Subcutaneous abdominal adipose tissue (tissue), 5 donors: ENCODE results near the gene APC2.

Source experiments
- H3K27ac ChIP-seq: one replicate; pipeline ENCODE4 v1.7.0; 2013; ENCODE audit warnings: low read depth, mild to moderate bottlenecking, inconsistent platforms, low read length, moderate library complexity
- H3K27me3 ChIP-seq, 5 donors: one replicate each; pipeline ENCODE4 v1.7.0; 2013; ENCODE audit warnings: low read length in 5 of 5, inconsistent platforms in 1 of 5; ENCODE audit not compliant: control insufficient read depth in 5 of 5, insufficient read depth in 4 of 5
- H3K36me3 ChIP-seq, 5 donors: one replicate each; pipeline ENCODE4 v1.7.0; 2013; ENCODE audit warnings: low read length in 5 of 5; ENCODE audit not compliant: control insufficient read depth in 5 of 5, insufficient read depth in 5 of 5
- H3K4me1 ChIP-seq, 5 donors: one replicate each; pipeline ENCODE4 v1.7.0; 2013; ENCODE audit warnings: low read length in 5 of 5, mild to moderate bottlenecking in 3 of 5, moderate library complexity in 1 of 5; ENCODE audit not compliant: control insufficient read depth in 5 of 5, insufficient read depth in 5 of 5
- H3K4me3 ChIP-seq, 5 donors: one replicate each; pipeline ENCODE4 v1.7.0; 2013; ENCODE audit warnings: low read length in 5 of 5, low read depth in 1 of 5
- H3K9ac ChIP-seq, 5 donors: one replicate each; pipeline ENCODE4 v1.7.0; 2013; ENCODE audit warnings: low read length in 5 of 5, mild to moderate bottlenecking in 4 of 5, moderate library complexity in 3 of 5
- H3K9me3 ChIP-seq, 5 donors: one replicate each; pipeline ENCODE4 v1.7.0; 2013; ENCODE audit warnings: low read length in 5 of 5; ENCODE audit not compliant: control insufficient read depth in 5 of 5
- donor health status: healthy.
- donor health status: healthy.
- donor health status: healthy.
- donor health status: healthy.
- donor health status: healthy.

APC2 gene

DNA sequence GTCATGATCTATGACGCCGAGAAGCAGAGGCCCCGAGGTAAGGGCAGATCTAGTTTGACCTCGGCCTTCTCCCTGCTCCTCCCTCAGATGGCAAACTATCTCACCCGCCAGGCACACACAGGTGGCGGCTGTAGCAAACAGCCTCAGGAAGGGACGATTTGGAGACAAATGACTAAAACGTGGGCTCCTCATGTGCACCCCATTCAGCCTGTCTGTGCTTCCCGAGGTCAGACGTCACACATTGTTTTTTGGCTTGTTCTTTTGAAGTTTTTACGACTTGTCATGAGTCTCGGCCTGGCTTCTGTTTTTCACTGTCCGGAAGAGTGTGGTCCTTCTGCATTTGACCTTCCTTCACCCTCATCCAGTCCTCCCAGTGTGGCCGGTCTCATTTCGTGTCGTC is 27.6 kb upstream of the APC2 start:
- Histone ChIP-seq H3K36me3 (peaks cover 0 to 94% (median 92%) of the 10 kb centered on the region in 5 donors), H3K4me1 (peaks cover 0 to 10% (median 7%) of the 10 kb centered on the region in 5 donors), H3K27ac (no peak overlapping the region), H3K9me3 (no peaks in the 10 kb centered on the region), H3K9ac (no peak overlapping the region), H3K4me3 (no peak overlapping the region), H3K27me3 (no peaks in the 10 kb centered on the region)

DNA sequence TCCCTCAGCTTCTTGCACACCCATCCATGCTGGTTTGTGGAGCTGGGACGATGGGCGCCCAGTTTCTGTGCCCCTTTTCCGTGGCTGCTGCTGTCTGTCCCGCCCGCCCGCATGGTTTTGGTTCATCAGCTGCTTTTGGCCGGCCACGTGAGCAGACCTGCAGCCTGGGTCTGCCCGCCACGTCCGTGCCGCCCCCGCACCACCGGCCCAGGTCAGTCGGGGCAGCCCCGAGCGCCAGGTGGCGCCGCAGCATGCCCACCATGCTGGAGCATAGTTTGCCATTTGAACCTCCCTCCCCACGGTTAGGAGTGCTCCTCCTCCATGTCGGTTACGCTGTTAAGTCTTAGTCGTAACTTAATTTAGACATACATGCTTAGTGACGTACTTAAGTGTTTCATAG is 27.0 kb upstream of the APC2 start:
- Histone ChIP-seq H3K4me3 (no peak overlapping the region), H3K27ac (no peak overlapping the region), H3K4me1 (peaks cover 0 to 4% (median 2%) of the 10 kb centered on the region in 5 donors), H3K9ac (no peak overlapping the region), H3K27me3 (no peaks in the 10 kb centered on the region), H3K9me3 (no peaks in the 10 kb centered on the region), H3K36me3 (peaks cover 0 to 96% (median 93%) of the 10 kb centered on the region in 5 donors)

DNA sequence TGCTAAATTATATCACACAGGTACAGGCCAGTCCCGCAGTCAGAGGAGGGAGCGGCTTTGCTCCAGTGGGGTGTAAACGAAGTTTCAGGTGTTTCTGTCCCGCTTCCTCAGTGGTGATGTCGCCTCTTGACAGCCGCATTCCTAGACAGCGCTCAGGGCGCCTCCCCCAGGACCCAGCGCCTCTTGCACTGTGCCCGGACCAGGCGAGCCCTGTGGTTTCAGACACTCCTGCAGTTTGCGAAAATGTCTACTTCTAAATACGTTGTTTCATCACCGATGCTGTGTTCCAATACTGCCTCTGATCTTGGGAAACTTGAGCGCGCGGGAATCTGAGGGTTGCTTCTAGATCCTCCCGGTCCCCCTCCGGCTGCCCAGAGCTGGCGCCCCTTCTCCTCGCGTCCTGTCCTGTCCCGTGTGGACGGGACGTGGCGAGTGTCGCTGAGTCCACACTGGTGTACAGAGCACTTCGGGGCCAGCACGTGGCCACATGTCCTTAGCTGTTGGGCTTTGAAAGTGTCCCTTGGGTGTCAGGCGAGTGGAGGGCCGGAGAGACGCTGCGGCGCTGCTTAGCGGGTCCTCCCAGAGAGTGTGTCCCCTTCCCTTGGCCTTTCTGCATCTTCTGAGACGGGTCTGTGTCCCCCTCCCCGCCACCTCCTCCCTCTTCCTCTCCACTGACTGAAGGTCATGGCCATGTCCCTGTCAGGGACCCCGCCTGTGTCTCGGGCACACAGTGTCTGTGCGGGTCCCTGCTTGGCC is 26.3 kb upstream of the APC2 start:
- Histone ChIP-seq H3K27ac (no peak overlapping the region), H3K27me3 (no peaks in the 10 kb centered on the region), H3K9me3 (no peaks in the 10 kb centered on the region), H3K4me3 (no peak overlapping the region), H3K9ac (no peak overlapping the region), H3K36me3 (peaks cover 0 to 94% (median 92%) of the 10 kb centered on the region in 5 donors), H3K4me1 (no peaks in the 10 kb centered on the region)

DNA sequence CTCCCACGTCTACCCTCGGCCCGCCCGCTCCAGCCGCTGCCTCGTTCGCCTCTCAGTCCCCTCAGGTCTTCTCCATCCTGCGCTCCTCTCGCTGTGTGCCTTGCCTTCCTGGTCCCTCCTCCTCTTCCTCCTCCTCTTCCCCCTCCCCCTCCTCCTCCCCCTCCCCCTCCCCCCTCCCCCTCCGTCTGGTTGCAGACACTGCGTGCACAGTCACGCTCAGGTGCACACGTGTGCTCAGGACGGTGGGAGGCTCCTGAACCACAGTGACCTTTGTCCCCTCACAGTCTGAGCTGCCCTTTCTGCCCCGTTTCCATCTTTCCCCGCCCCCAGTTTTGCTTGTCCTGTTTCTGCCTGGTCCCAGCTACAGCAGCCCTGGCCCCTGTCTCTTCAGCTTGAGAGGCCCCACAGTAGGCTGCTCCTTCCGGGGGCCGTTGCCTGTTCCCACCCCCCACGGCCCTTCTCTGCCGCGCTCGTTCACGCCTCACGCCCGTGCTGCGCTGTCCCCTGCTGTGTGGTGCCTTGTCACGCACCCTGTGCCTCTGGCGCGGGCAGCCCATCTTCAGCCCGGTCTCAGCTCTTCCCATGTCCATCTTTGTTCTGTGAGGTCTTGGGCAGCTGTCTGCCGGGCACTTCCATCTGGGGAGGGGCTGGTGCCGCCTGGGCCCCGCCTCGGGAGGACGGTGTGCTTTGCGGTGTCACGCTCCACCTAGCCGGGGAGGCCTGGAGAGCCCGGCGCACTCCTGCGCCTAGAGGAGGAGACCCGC is 25.5 kb upstream of the APC2 start:
- H3K27me3 ChIP-seq: no peaks in the 10 kb centered on the region
- H3K9ac ChIP-seq: no peak overlapping the region
- no peak overlapping the region for H3K4me3 ChIP-seq
- no peak overlapping the region for H3K27ac ChIP-seq
- H3K4me1 ChIP-seq: no peaks in the 10 kb centered on the region
- H3K9me3 ChIP-seq: no peaks in the 10 kb centered on the region
- H3K36me3 ChIP-seq: peaks cover 0 to 94% (median 92%) of the 10 kb centered on the region in 5 donors

DNA sequence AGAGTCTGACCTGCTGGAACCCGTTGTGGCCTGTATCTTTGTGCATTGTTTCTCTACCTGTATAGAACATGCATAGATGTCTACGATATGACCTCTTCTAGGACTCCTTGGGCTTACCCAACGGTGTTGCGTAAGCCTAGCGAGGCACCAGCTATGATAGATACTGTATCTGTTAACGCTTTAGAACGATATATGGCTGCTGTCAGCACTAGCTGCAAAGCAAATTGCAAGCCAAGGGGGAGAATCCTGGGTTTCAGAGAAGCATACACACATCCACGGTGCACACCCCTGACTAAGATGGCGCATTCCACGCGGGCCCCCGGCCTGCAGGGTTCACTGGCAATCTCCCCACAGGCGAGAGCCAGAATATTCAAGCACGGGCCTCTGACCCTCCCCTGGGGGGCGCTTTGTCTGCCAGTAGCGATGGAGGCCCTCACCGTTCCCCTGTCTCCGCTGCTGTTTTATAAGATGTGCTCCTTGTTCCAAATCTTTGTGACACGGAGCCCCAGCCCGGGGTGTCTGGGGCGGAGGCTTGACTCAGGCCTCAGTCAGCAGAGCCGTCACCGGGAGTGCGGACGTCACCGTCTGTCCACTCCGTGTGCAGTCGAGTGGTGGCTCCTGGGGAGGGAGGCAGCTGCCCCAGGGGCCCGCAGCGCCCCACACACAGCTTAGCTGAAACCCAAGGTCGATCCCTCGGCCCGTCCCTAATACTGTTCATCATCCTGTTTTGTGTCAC is 24.7 kb upstream of the APC2 start:
- H3K27ac ChIP-seq: no peak overlapping the region
- no peak overlapping the region for H3K9ac ChIP-seq
- no peaks in the 10 kb centered on the region for H3K27me3 ChIP-seq
- H3K4me1 ChIP-seq: no peaks in the 10 kb centered on the region
- no peak overlapping the region for H3K4me3 ChIP-seq
- peaks cover 0 to 96% (median 93%) of the 10 kb centered on the region in 5 donors for H3K36me3 ChIP-seq
- no peaks in the 10 kb centered on the region for H3K9me3 ChIP-seq

DNA sequence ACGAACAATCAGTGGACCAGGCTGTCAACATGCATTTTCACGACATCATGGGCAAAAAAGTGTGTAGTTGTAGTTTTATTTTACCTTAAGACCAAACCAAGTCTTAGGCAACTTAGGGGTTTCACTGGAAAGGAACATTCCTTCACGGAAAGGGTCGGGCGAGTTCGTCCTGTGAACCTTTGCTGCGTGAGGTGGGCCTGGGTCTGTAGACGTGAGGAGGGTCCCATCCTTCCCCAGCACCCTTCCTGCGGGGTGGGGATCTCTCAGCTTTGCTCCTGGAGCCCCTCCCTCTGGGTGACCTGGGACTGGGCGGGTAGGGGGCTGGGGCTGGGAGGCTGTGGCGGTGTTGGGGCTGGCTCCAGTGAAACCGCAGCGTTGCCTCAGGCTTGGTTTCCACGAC is 24.0 kb upstream of the APC2 start:
- no peaks in the 10 kb centered on the region for H3K4me1 ChIP-seq
- no peaks in the 10 kb centered on the region for H3K9me3 ChIP-seq
- no peak overlapping the region for H3K4me3 ChIP-seq
- no peak overlapping the region for H3K27ac ChIP-seq
- H3K9ac ChIP-seq: no peak overlapping the region
- H3K27me3 ChIP-seq: no peaks in the 10 kb centered on the region
- H3K36me3 ChIP-seq: peaks cover 0 to 93% (median 90%) of the 10 kb centered on the region in 5 donors

DNA sequence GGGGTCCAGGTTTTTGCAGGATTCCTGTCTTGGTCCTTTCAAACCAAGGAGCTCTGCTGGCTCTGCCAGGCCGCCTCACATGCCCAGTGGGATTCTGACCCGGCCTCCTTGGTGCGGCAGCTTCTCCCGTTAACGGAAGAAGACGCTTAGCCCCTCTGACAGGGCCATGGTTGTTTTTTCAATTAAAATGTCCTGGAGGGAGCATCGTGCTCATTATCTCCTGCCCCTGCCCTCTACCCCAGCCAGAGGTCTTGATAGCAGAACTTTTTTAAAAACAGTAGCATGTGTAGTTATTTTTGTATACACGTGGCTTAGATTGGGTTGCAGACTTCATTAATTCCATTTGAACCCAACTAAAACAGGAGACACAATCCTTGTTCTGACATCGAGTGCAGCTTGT is 23.2 kb upstream of the APC2 start:
- H3K27me3 ChIP-seq: no peaks in the 10 kb centered on the region
- H3K27ac ChIP-seq: no peak overlapping the region
- peaks cover 0 to 90% (median 84%) of the 10 kb centered on the region in 5 donors for H3K36me3 ChIP-seq
- H3K9ac ChIP-seq: no peak overlapping the region
- H3K4me3 ChIP-seq: no peak overlapping the region
- no peaks in the 10 kb centered on the region for H3K9me3 ChIP-seq
- no peaks in the 10 kb centered on the region for H3K4me1 ChIP-seq

DNA sequence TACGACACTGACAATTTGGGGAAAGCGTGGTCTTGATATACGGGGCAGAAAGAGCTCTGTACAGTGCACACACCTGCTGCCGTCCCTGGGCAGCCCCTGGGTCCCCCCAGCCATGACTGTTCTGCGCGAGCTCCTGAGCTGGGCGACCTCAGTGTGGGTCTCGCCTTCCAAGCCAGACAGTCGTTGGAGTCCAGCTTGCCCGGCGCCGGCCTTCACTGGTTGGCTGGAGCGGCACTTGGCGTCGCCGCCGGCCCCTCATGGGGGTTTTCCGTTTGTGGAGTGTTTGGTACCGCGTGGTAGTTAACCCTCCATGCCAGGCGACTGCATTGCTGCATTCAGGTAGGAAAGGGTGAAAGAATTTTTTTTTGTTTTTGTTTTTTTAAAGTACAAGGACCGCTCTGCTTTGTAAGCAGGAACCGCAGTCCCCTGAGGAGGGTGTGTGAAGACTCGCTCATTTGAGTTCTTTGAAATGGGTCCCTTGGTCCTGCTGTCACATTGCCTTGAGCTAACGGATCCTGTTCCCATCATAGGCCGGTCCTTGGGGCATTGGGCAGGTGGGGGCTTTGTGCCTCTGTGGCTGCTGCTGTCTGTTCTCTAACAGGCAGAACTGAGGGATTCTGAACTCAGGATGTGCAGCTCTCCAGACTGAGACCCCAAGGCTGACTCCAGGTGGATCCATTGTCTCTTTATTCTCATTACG is 22.6 kb upstream of the APC2 start:
- Histone ChIP-seq H3K9ac (no peak overlapping the region), H3K4me1 (no peaks in the 10 kb centered on the region), H3K9me3 (no peaks in the 10 kb centered on the region), H3K36me3 (peaks cover 0 to 90% (median 84%) of the 10 kb centered on the region in 5 donors), H3K27me3 (no peaks in the 10 kb centered on the region), H3K27ac (no peak overlapping the region), H3K4me3 (no peak overlapping the region)

DNA sequence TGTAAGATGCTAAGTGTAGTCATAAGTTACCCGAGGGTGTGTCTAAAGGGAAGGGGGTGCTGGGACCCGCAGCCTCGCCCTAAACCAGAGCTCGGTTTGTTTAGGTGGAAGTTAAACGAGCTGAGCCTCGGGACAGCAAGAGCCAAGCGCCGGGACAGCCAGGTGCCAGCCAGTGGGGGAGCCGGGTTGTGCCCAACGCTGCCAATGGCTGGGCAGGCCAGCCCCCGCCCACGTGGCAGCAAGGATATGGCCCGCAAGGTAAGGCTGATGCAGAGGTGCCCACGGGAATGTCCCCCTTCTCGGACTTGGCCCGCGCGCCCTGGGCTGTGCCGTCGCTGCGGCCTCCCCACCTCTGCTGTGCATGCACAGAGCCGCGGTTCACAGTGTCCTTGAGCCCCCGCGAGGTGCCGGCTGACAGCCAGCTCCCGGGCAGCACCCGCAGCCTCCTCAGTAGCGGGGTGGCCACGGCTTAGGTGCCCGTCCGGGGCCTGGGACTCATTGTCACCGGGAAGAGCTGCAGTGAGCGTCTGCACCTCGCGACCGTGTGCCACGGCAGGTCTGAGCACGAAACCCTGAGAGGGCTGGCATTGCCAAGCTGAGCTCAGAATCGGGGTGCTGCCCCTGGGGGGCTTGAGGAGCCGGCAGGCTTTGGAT is 21.1 kb upstream of the APC2 start:
- Histone ChIP-seq H3K36me3 (peaks cover 0 to 90% (median 84%) of the 10 kb centered on the region in 5 donors), H3K4me3 (no peak overlapping the region), H3K9me3 (no peaks in the 10 kb centered on the region), H3K27ac (no peak overlapping the region), H3K27me3 (no peaks in the 10 kb centered on the region), H3K4me1 (no peaks in the 10 kb centered on the region), H3K9ac (no peak overlapping the region)
